Esophagus squamous epithelium (tissue), 5 donors: ENCODE results near the gene MFN1. TPM values are rescaled to one million over a fixed set of nuclear protein-coding genes. Genes with fewer than 3 reads are reported as not detected.

Source experiments
- DNase-seq: peaks from one replicate; lab custom pipeline; 2025; lab: John Stamatoyannopoulos, UW
- H3K27ac ChIP-seq, 4 donors: fragments of 200-600 bp; sonication (generic); one replicate each; pipeline ENCODE4 v1.5.1; 2016 to 2019; ENCODE audit warnings: mild to moderate bottlenecking in 1 of 4
- H3K27me3 ChIP-seq, 4 donors: fragments of 200-600 bp; sonication (generic); 1 replicate in 3 of 4; 2 replicates in 1 of 4; pipeline versions ENCODE4 v1.5.1 to v1.6.0; 2017 to 2021; ENCODE audit warnings: antibody characterized with exemption in 1 of 4
- H3K36me3 ChIP-seq, 3 donors: fragments of 200-600 bp; sonication (generic); one replicate each; pipeline ENCODE4 v1.5.1; 2016 to 2019
- H3K4me1 ChIP-seq, 3 donors: fragments of 200-600 bp; sonication (generic); one replicate each; pipeline ENCODE4 v1.5.1; 2017 to 2019
- H3K4me3 ChIP-seq, 4 donors: fragments of 200-600 bp; sonication (generic); 1 replicate in 3 of 4; 2 replicates in 1 of 4; pipeline ENCODE4 v1.5.1; 2016 to 2019; ENCODE audit warnings: mild to moderate bottlenecking in 2 of 4, moderate library complexity in 1 of 4
- H3K9me3 ChIP-seq, 3 donors: fragments of 200-600 bp; sonication (generic); one replicate each; pipeline ENCODE4 v1.5.1; 2016 to 2019
- POLR2A ChIP-seq, 4 donors: fragments of 450-650 bp; IDR thresholded peaks; one replicate each; pipeline ENCODE4 v1.6.1; 2017; ENCODE audit warnings: antibody characterized with exemption in 4 of 4, mild to moderate bottlenecking in 4 of 4, moderate library complexity in 3 of 4
- WGBS, 2 donors: methylation state at CpG; one replicate each; pipeline ENCODE4 v1.1.5; 2018; 5-methylcytosine and 5-hydroxymethylcytosine counted together
- intact Hi-C: fragments of 100-400 bp; cut with DNase I; formaldehyde crosslinking; loops from one replicate; pipeline ENCODE4 v1.15.0; 2022
- total RNA-seq, 4 donors: library from RNA; depleted of rRNA; stranded (reverse); fragments of >200 nt; gene quantifications; one replicate each; pipeline ENCODE4 v1.1.0, GENCODE V29; 2016
- TF ChIP-seq, protein P1 (sequence below), 6 experiments: fragments of 450-650 bp in 4 of 6; fragments of 200-600 bp in 2 of 6; sonication (generic) in 2 of 6; IDR thresholded peaks; one replicate each; pipeline ENCODE4 v1.5.1; 2016 to 2019; ENCODE audit warnings: antibody characterized with exemption in 6 of 6, mild to moderate bottlenecking in 4 of 6, moderate library complexity in 4 of 6
- donor health status: DM: yes; HTN: yes; CAD: no.

MFN1 gene
- total RNA-seq, 4 donors from 2014 or later: 25.2 to 55.3 (median 38.2) TPM

DNA sequence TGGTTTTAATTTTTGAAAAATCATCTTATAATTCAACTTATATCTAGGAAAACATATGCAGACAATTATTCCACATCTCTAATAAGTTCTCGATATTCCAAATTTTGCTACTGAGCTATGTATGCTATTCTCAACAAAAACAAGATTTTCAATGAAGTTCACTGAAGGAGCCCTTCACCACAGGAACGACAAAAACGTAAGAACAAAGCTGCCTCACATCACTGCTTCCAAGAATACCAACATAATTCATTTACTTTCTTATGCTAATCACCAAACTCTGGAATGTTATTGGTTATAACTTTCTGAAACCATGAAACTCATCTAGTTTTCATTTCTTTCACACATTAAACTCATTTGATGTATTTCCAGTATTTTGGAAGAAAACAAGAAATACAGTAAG lies 54.1 kb downstream of the MFN1 start:
- Histone ChIP-seq H3K4me1 (no peaks in the 10 kb centered on the region), H3K9me3 (no peaks in the 10 kb centered on the region), H3K27ac (no peak overlapping the region), H3K4me3 (no peak overlapping the region), H3K36me3 (peaks cover 0 to 79% (median 4%) of the 10 kb centered on the region in 3 donors), H3K27me3 (no peaks in the 10 kb centered on the region)
- DNase-seq: no peak
- TF ChIP-seq, protein P1, sequence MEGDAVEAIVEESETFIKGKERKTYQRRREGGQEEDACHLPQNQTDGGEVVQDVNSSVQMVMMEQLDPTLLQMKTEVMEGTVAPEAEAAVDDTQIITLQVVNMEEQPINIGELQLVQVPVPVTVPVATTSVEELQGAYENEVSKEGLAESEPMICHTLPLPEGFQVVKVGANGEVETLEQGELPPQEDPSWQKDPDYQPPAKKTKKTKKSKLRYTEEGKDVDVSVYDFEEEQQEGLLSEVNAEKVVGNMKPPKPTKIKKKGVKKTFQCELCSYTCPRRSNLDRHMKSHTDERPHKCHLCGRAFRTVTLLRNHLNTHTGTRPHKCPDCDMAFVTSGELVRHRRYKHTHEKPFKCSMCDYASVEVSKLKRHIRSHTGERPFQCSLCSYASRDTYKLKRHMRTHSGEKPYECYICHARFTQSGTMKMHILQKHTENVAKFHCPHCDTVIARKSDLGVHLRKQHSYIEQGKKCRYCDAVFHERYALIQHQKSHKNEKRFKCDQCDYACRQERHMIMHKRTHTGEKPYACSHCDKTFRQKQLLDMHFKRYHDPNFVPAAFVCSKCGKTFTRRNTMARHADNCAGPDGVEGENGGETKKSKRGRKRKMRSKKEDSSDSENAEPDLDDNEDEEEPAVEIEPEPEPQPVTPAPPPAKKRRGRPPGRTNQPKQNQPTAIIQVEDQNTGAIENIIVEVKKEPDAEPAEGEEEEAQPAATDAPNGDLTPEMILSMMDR (IDR thresholded peaks at IDR 0.05): no peak
- intact Hi-C loops: no loop called here
- 83 to 85% methylated on average over 3 of the region's 3 CpGs for WGBS, 2 donors

DNA sequence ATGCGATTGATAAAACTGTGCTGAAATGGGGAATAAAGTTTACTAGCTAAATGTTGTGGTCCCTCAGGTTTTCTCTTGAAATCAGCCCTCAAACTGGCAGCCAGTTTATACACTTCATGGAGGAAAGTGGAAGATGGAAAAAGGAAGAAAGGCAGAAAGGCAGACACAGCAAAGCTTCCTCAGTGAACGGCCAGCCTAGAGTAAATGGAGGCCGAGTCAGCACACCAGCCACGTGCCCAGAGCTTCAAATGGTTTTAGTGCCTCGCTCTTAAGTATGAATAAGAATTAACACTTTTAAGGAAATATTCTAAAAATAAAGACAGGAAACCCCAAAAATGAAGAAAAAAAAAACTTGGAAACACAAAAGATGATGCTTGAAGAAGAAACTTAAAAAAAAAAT lies 55.5 kb downstream of the MFN1 start:
- intact Hi-C loops: no loop called here
- no peaks in the 10 kb centered on the region for H3K9me3 ChIP-seq
- 81 to 82% methylated on average over 5 of the region's 5 CpGs for WGBS, 2 donors
- TF ChIP-seq POLR2A (IDR thresholded peaks at IDR 0.05): no peak
- TF ChIP-seq, protein P1 (IDR thresholded peaks at IDR 0.05): no peak
- no peaks in the 10 kb centered on the region for H3K27me3 ChIP-seq
- no peak overlapping the region for H3K4me3 ChIP-seq
- DNase-seq: no peak
- peaks cover 0 to 77% (median 4%) of the 10 kb centered on the region in 3 donors for H3K36me3 ChIP-seq
- H3K4me1 ChIP-seq: no peaks in the 10 kb centered on the region
- no peak overlapping the region for H3K27ac ChIP-seq

DNA sequence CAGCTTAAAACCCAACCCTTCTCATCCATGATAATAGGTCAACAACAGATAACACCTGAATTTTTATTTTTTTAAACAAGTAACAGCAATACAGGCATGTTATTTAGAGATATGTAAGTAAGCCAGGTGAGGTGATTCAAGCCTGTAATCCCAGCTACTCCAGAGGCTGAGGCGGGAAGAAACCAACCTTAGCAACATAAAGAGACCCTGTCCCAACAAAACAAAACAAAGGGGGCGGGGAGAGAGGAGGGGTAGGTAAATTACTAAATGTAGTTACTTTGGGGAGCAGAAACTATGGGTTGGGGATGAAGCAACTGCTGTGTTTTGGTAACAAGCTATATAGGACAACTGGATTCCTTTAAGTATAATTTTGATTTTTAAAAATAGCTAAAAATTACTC lies 56.8 kb downstream of the MFN1 start:
- intact Hi-C loops: no loop called here
- no peak for DNase-seq
- no peaks in the 10 kb centered on the region for H3K4me1 ChIP-seq
- peaks cover 0 to 76% (median 4%) of the 10 kb centered on the region in 3 donors for H3K36me3 ChIP-seq
- no peak for TF ChIP-seq POLR2A (IDR thresholded peaks at IDR 0.05)
- TF ChIP-seq, protein P1 (IDR thresholded peaks at IDR 0.05): no peak
- WGBS, 2 donors: 89 to 96% methylated on average over 2 of the region's 2 CpGs
- H3K27ac ChIP-seq: no peak overlapping the region
- no peak overlapping the region for H3K4me3 ChIP-seq
- no peaks in the 10 kb centered on the region for H3K9me3 ChIP-seq
- H3K27me3 ChIP-seq: no peaks in the 10 kb centered on the region

DNA sequence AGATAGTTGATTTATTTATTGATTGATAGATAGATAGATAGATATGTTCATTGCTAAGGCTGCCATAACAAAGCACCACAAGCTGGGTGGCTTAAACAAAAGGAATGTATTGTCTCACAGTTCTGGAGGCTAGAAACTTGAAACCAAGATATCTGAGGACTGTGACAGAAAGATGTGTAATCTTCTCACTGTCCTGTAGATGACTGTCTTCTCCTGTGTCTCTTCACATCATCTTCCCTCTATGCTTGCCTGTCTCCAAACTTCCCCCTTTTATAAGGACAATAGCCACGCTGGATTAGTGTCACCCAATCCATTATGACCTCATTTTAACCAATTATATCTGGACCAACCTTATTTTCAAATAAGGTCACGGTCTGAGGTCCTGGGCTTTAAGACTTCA lies 62.8 kb downstream of the MFN1 start:
- no peak overlapping the region for H3K27ac ChIP-seq
- H3K4me1 ChIP-seq: no peaks in the 10 kb centered on the region
- TF ChIP-seq, protein P1 (IDR thresholded peaks at IDR 0.05): no peak
- TF ChIP-seq POLR2A (IDR thresholded peaks at IDR 0.05): no peak
- intact Hi-C loops: no loop called here
- H3K9me3 ChIP-seq: no peaks in the 10 kb centered on the region
- H3K4me3 ChIP-seq: no peak overlapping the region
- peaks cover 0 to 75% (median 0%) of the 10 kb centered on the region in 3 donors for H3K36me3 ChIP-seq
- no peaks in the 10 kb centered on the region for H3K27me3 ChIP-seq
- no peak for DNase-seq
- 92 to 94% methylated on average over 2 of the region's 2 CpGs for WGBS, 2 donors

DNA sequence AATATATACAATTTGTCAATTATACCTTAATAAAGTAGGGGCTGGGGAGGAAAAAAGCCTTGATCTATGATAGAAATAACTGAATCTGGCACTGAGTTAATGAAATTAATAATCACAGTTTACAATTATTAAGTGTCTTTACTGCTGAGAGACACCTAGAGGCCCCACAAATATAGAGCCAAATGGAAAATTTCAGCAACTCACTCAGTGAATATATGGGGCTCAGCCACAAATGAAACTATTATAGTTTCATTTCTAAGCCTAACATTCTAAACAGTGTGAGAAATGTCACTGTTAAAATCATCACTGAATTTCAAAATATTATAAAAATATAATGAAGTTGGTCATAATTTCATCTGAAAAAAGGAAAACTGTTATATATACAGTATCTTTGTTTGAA lies 63.5 kb downstream of the MFN1 start:
- Histone ChIP-seq H3K9me3 (no peaks in the 10 kb centered on the region), H3K4me3 (no peak overlapping the region), H3K27ac (no peak overlapping the region), H3K27me3 (no peaks in the 10 kb centered on the region), H3K36me3 (peaks cover 0 to 77% (median 0%) of the 10 kb centered on the region in 3 donors), H3K4me1 (no peaks in the 10 kb centered on the region)
- intact Hi-C loops: no loop called here
- no peak for DNase-seq
- no peak for TF ChIP-seq POLR2A (IDR thresholded peaks at IDR 0.05)
- TF ChIP-seq, protein P1 (IDR thresholded peaks at IDR 0.05): no peak
